Upper lobe of left lung (tissue), 6 donors: ENCODE data around the gene ZNF844. TPM values are rescaled to one million over a fixed set of nuclear protein-coding genes. Genes with fewer than 3 reads are reported as not detected.
A peak's percentile ranks its signal among the peaks of the same experiment; 100 is the strongest.

Source experiments
- ATAC-seq, 2 donors: fragments of 200-7000 bp; cut with Tn5 transposase; one replicate each; pipeline ENCODE4 v1.9.1; 2022; ENCODE audit warnings: mild to moderate bottlenecking in 2 of 2, moderate library complexity in 2 of 2; ENCODE audit not compliant: low FRiP score in 2 of 2
- DNase-seq, 2 donors: peaks; one replicate each; pipeline ENCODE4 v3.0.0-alpha.2; 2019 to 2020
- H3K27ac ChIP-seq, 4 donors: fragments of 200-600 bp; sonication (generic); one replicate each; pipeline ENCODE4 v1.5.1; 2016 to 2019
- H3K27me3 ChIP-seq, 4 donors: fragments of 200-600 bp; sonication (generic); one replicate each; pipeline ENCODE4 v1.5.1; 2017 to 2019
- H3K36me3 ChIP-seq, 4 donors: fragments of 200-600 bp; sonication (generic); one replicate each; pipeline ENCODE4 v1.5.1; 2016 to 2019
- H3K4me1 ChIP-seq, 4 donors: fragments of 200-600 bp; sonication (generic); one replicate each; pipeline ENCODE4 v1.5.1; 2018 to 2019
- H3K4me3 ChIP-seq, 4 donors: fragments of 200-600 bp; sonication (generic); one replicate each; pipeline ENCODE4 v1.5.1; 2017 to 2019; ENCODE audit warnings: mild to moderate bottlenecking in 2 of 4, moderate library complexity in 1 of 4
- H3K9me3 ChIP-seq, 4 donors: fragments of 200-600 bp; sonication (generic); one replicate each; pipeline ENCODE4 v1.5.1; 2018 to 2019
- EP300 ChIP-seq, 4 donors: sonication (generic); formaldehyde crosslinking; IDR thresholded peaks; one replicate each; pipeline ENCODE4 v1.5.1; 2017; ENCODE audit warnings: antibody characterized with exemption in 4 of 4, control low read depth in 2 of 4
- POLR2A ChIP-seq, 4 donors: fragments of 450-650 bp; IDR thresholded peaks; one replicate each; pipeline ENCODE4 v1.5.1; 2016 to 2017; ENCODE audit warnings: antibody characterized with exemption in 4 of 4, mild to moderate bottlenecking in 2 of 4
- POLR2AphosphoS5 ChIP-seq, 2 donors: sonication (generic); formaldehyde crosslinking; IDR thresholded peaks; one replicate each; pipeline ENCODE4 v1.5.1; 2017; ENCODE audit warnings: antibody characterized with exemption in 2 of 2
- WGBS, 2 donors: methylation state at CpG; one replicate each; pipeline ENCODE4 v1.1.5; 2017 to 2018; 5-methylcytosine and 5-hydroxymethylcytosine counted together
- total RNA-seq, 6 donors: library from RNA; depleted of rRNA in 4 of 6; stranded (reverse); fragments of >200 nt in 4 of 6; gene quantifications; one replicate each; pipeline versions ENCODE4 v1.1.0 to v1.2.1, GENCODE V29; 2016 to 2021
- TF ChIP-seq, protein P1 (sequence below), 6 experiments: fragments of 450-650 bp in 4 of 6; fragments of 200-600 bp in 2 of 6; sonication (generic) in 2 of 6; IDR thresholded peaks; one replicate each; pipeline ENCODE4 v1.5.1; 2016 to 2019; ENCODE audit warnings: antibody characterized with exemption in 6 of 6
- donor health status: DM: no; HTN: no; CAD: no; lungs with moderate emphysema.
- donor health status: DM: no; HTN: yes; CAD: no; lungs with severe emphysema.

The ZNF844 gene
- total RNA-seq, 6 donors from 2014 or later: 2.3 to 14.7 (median 9.8) TPM

DNA sequence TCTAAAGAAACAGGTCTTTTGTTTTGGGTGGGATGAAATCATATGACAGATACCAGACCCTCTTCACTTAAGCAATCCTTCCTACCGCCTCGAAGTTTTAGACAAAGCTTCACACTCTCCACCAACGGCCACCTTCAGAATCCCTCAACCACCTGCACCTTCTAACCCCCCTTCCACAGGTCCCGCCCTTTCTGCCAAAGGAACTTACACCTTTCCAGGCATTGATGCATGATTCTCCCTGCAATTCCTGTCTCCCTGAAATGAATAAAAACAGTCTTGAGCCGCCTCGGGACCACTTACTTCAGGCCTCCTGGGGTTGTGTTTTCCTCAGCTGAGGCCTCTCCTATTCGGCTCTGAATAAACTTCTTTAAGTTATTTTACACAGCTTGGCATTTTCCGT is 29.9 kb upstream of the ZNF844 start:
- DNase-seq: no peak
- H3K4me1 ChIP-seq: peaks cover 3 to 19% (median 8%) of the 10 kb centered on the region in 4 donors
- peak overlapping the region; percentile 80 to 90 (median 89) for H3K27ac ChIP-seq
- TF ChIP-seq POLR2AphosphoS5 (IDR thresholded peaks at IDR 0.05) (no peak), POLR2A (IDR thresholded peaks at IDR 0.05) (no peak), EP300 (IDR thresholded peaks at IDR 0.05) (no peak)
- TF ChIP-seq, protein P1, sequence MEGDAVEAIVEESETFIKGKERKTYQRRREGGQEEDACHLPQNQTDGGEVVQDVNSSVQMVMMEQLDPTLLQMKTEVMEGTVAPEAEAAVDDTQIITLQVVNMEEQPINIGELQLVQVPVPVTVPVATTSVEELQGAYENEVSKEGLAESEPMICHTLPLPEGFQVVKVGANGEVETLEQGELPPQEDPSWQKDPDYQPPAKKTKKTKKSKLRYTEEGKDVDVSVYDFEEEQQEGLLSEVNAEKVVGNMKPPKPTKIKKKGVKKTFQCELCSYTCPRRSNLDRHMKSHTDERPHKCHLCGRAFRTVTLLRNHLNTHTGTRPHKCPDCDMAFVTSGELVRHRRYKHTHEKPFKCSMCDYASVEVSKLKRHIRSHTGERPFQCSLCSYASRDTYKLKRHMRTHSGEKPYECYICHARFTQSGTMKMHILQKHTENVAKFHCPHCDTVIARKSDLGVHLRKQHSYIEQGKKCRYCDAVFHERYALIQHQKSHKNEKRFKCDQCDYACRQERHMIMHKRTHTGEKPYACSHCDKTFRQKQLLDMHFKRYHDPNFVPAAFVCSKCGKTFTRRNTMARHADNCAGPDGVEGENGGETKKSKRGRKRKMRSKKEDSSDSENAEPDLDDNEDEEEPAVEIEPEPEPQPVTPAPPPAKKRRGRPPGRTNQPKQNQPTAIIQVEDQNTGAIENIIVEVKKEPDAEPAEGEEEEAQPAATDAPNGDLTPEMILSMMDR (IDR thresholded peaks at IDR 0.05): no peak
- no peaks in the 10 kb centered on the region for H3K9me3 ChIP-seq
- H3K36me3 ChIP-seq: no peaks in the 10 kb centered on the region
- WGBS, 2 donors: 29 to 35% methylated on average over 8 of the region's 8 CpGs
- H3K4me3 ChIP-seq: peak overlapping the region; percentile 38 to 82 (median 66)
- H3K27me3 ChIP-seq: no peaks in the 10 kb centered on the region
- ATAC-seq: no peak

DNA sequence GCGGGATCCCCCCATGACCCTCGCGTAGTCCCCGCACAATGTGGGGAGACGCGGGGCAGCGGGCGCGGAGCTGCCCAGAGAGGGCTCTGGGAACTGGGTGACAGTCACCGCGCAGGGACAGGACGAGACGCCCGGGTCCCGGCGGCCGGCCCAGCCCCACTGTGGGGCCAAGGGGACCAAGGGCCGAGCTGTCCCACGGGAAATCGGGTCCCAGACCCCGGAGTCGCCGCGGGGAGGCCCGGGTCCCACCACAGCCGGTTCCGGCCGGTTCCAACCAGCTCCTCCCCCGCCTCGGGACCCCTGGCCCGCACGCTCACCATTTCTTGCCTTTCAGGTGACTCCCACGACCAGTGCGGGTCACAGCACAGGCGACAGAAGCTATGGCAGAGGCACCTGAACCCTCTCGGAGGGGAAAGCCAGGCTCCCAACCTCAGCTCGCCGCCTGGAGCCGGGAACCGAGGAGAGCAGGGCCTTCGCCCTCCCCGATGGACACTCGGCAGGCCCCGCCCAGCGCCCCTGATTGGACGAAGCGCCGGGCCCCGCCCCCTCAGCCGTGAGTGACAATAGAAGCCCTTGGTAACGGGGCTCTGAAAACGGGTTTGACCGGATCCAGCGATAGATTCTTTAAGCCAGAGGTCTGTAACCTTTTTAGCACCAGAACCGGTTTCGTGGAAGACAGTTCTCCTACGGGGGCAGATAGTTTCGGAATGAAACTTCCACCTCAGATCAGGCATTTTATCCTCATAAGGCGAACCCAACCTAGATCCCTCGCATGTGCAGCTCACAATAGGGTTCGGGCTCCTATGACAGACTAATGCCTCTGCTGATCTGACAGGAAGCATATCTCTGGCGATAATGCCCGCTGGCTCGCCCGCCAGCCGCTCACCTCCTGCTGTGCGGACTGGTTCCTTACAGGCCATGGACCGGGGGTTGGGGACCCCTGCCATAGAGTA is 29.0 kb upstream of the ZNF844 start, which contains the start of gene ZNF433:
Gene ZNF433, minus strand, starts transcription at position 460 of the 953 bp plus-strand sequence. Its CDS starts 140 bp downstream, at position 320.
- ATAC-seq (peak; percentile 99 to 100), DNase-seq (peak; percentile 96 to 99)
- H3K27me3 ChIP-seq: no peaks in the 10 kb centered on the region
- peaks cover 3 to 19% (median 8%) of the 10 kb centered on the region in 4 donors for H3K4me1 ChIP-seq
- H3K9me3 ChIP-seq: no peaks in the 10 kb centered on the region
- no peaks in the 10 kb centered on the region for H3K36me3 ChIP-seq
- peak within 1 kb of the TSS; percentile 80 to 90 (median 89) for H3K27ac ChIP-seq
- peak within 1 kb of the TSS; percentile 54 to 82 (median 66) for H3K4me3 ChIP-seq
- TF ChIP-seq, protein P1 (IDR thresholded peaks at IDR 0.05): no peak
- TF ChIP-seq POLR2AphosphoS5 (IDR thresholded peaks at IDR 0.05) (peak; percentile 41 to 88), POLR2A (IDR thresholded peaks at IDR 0.05) (peak in 3 of 4 donors; percentile 44 to 78 (median 66)), EP300 (IDR thresholded peaks at IDR 0.05) (no peak)
- 1 to 6% methylated on average over 10 to 60 of the region's 68 CpGs for WGBS, 2 donors

- Histone ChIP-seq H3K27ac (no peak overlapping the region), H3K9me3 (peaks cover 17 to 39% (median 27%) of the 10 kb centered on the region in 4 donors), H3K36me3 (peaks cover 0 to 8% (median 4%) of the 10 kb centered on the region in 4 donors), H3K4me3 (no peak overlapping the region), H3K4me1 (no peaks in the 10 kb centered on the region), H3K27me3 (no peaks in the 10 kb centered on the region)
- ATAC-seq: no peak
- no peak for TF ChIP-seq POLR2AphosphoS5 (IDR thresholded peaks at IDR 0.05)
- TF ChIP-seq POLR2A (IDR thresholded peaks at IDR 0.05): no peak
- no peak for TF ChIP-seq EP300 (IDR thresholded peaks at IDR 0.05)
- TF ChIP-seq, protein P1 (IDR thresholded peaks at IDR 0.05): no peak
- no peak for DNase-seq
These were observed 21.6 kb upstream of the ZNF844 start for GRCh38 chr19:12042893-12043292.

DNA sequence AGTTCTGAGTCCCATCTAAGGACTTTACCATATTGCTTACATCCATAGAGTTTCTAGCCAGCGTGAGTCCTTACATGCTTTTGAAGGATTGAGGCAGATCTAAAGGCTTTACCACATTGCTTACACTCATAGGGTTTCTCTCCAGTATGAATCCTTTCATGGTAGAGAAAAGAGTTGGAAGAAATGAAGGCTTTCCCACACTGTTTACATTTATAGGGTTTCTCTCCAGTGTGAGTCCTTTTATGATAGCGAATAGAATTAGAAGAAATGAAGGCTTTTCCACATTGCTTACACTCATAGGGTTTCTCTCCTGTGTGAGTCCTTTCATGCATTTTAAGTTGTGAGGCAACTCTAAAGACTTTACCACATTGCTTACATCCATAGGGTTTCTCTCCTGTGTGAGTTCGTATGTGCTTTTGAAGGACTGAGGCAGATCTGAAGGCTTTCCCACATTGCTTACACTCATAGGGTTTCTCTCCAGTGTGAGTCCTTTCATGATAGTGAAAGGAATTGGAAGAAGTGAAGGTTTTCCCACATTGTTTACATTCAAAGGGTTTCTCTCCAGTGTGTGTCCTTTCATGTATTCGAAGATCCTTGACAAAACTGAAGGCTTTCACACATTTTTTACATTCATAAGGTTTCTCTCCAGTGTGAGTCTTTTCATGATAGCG is 20.6 kb upstream of the ZNF844 start:
- no peak overlapping the region for H3K27ac ChIP-seq
- ATAC-seq (no peak), DNase-seq (no peak)
- no peaks in the 10 kb centered on the region for H3K4me1 ChIP-seq
- H3K27me3 ChIP-seq: no peaks in the 10 kb centered on the region
- 88 to 97% methylated on average over 5 of the region's 5 CpGs for WGBS, 2 donors
- no peak overlapping the region for H3K4me3 ChIP-seq
- H3K36me3 ChIP-seq: peaks cover 0 to 8% (median 4%) of the 10 kb centered on the region in 4 donors
- H3K9me3 ChIP-seq: peaks cover 17 to 39% (median 27%) of the 10 kb centered on the region in 4 donors
- TF ChIP-seq POLR2A (IDR thresholded peaks at IDR 0.05): no peak
- no peak for TF ChIP-seq EP300 (IDR thresholded peaks at IDR 0.05)
- TF ChIP-seq POLR2AphosphoS5 (IDR thresholded peaks at IDR 0.05): no peak
- TF ChIP-seq, protein P1 (IDR thresholded peaks at IDR 0.05): no peak
